Measurements from ENCODE around the gene PTPRK. TPM values are rescaled to one million over a fixed set of nuclear protein-coding genes. Genes with fewer than 3 reads are reported as not detected.

PTPRK gene
- total RNA-seq, 1 donor from 2014 or later, result 50.3 TPM

DNA sequence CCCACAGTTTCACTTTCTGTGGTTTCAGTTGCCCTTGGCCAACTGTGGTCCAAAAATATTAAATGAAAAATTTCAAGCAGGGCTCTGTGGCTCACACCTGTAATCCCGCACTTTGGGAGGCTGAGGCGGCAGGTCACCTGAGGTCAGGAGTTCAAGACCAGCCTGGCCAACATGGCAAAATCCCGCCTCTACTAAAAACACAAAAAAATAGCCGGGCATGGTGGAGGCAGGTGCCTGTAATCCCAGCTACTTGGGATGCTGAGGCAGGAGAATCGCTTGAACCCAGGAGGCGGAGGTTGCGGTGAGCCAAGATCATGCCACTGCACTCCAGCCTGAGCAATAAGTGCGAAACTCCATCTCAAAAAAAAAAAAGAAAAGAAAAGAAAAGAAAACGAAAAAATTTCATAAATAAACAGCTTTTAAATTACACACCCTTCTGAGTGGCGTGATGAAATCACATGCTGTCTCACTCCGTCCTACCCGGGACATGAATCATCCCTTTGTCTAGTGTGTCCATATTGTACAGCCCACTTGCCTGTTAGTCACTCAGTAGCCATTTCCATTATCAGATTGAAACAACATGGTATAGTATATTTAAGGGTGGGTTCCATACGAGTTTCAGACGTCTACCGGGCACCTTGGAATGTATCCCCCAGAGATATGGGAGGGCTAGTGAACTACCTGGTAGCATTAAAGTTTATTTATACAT lies 11.7 kb downstream of the PTPRK start:
- Mint-ChIP-seq H3K27me3 (ENCODE audit: unreplicated experiment) (peaks cover 3% of the 10 kb centered on the region), H3K9me3 (ENCODE audit: unreplicated experiment) (peaks cover 2% of the 10 kb centered on the region), H3K36me3 (ENCODE audit: unreplicated experiment) (no peaks in the 10 kb centered on the region), H3K4me3 (ENCODE audit: unreplicated experiment) (no peak overlapping the region), H3K4me1 (ENCODE audit: low read depth, unreplicated experiment) (peaks cover 14% of the 10 kb centered on the region), H3K27ac (ENCODE audit: unreplicated experiment) (no peak overlapping the region)
- TF ChIP-seq, protein P1, sequence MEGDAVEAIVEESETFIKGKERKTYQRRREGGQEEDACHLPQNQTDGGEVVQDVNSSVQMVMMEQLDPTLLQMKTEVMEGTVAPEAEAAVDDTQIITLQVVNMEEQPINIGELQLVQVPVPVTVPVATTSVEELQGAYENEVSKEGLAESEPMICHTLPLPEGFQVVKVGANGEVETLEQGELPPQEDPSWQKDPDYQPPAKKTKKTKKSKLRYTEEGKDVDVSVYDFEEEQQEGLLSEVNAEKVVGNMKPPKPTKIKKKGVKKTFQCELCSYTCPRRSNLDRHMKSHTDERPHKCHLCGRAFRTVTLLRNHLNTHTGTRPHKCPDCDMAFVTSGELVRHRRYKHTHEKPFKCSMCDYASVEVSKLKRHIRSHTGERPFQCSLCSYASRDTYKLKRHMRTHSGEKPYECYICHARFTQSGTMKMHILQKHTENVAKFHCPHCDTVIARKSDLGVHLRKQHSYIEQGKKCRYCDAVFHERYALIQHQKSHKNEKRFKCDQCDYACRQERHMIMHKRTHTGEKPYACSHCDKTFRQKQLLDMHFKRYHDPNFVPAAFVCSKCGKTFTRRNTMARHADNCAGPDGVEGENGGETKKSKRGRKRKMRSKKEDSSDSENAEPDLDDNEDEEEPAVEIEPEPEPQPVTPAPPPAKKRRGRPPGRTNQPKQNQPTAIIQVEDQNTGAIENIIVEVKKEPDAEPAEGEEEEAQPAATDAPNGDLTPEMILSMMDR (IDR thresholded peaks at IDR 0.05; ENCODE audit: partially characterized antibody, unreplicated experiment), result no peak
- no peak for DNase-seq

DNA sequence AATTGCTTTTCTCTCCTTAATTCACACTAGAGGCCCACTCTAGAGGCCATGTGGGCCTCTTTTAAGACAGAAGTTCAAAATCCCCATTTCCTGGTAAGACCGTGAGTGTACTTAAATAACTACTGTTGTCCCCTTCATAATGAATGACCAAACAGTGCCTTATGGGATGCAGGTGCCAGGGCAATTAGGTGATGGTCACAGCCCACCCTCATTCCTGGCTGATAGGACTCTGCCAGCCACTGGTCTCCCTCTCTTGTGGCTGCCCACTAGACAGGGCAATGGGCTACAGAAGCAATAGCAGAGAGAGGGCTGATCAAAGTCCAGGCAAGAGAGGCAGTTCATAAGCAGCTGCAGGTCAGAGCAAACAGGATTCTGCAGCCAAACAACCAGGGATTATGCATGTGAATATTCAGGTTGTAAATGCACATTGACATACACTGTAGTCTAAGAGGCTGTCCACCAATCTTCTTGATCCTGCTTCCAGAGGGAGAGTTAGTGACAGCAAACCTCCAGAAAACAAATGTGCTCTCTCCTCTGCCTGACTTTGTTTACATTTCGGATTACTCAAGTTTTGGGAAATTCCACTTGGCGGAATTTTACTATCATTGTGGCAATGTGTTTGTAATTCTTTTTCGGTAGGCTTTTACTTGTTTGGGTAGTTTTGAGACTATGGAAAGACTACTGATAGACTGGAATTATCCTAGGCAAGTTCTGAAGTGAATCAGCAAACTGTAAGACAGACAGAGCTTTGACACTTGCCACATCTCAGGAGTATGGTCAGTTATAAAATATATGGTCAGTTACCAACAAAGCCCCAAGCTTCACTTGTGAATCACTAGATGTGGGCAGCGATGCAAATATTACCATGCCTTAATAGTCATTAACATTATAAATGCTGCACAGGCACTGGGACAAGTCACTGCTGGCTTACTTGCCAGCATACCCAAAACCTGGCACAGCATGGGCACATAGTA lies 12.8 kb downstream of the PTPRK start:
- H3K27ac Mint-ChIP-seq (ENCODE audit: unreplicated experiment), result no peak overlapping the region
- H3K4me3 Mint-ChIP-seq (ENCODE audit: unreplicated experiment), result no peak overlapping the region
- H3K4me1 Mint-ChIP-seq (ENCODE audit: low read depth, unreplicated experiment), result peaks cover 11% of the 10 kb centered on the region
- TF ChIP-seq, protein P1 (IDR thresholded peaks at IDR 0.05; ENCODE audit: partially characterized antibody, unreplicated experiment), result no peak
- DNase-seq, result no peak
- peaks cover 2% of the 10 kb centered on the region for H3K9me3 Mint-ChIP-seq (ENCODE audit: unreplicated experiment)
- H3K27me3 Mint-ChIP-seq (ENCODE audit: unreplicated experiment), result no peaks in the 10 kb centered on the region
- H3K36me3 Mint-ChIP-seq (ENCODE audit: unreplicated experiment), result no peaks in the 10 kb centered on the region

DNA sequence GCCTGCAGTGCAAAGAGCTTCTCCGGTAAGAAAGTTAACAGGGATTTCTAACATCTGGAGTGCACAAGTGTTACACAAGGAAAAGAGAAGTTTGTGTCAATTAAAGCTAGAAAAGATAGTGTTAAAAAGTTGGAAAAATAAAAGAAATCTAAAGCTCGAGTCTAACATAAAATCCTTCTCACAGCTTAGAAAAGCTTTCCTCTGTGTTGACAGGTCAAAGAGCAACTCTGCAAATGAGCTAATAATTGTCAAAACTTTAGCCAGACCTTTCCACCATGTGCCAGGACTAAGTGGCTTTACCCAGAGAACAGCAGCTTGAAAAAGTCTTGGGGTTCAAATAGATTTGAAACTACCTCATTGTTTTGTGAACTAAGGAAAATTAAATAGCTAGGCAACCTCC lies 14.8 kb downstream of the PTPRK start:
- TF ChIP-seq, protein P1 (IDR thresholded peaks at IDR 0.05; ENCODE audit: partially characterized antibody, unreplicated experiment), result no peak
- no peaks in the 10 kb centered on the region for H3K27me3 Mint-ChIP-seq (ENCODE audit: unreplicated experiment)
- no peak overlapping the region for H3K27ac Mint-ChIP-seq (ENCODE audit: unreplicated experiment)
- H3K9me3 Mint-ChIP-seq (ENCODE audit: unreplicated experiment), result peaks cover 2% of the 10 kb centered on the region
- H3K36me3 Mint-ChIP-seq (ENCODE audit: unreplicated experiment), result no peaks in the 10 kb centered on the region
- no peak overlapping the region for H3K4me3 Mint-ChIP-seq (ENCODE audit: unreplicated experiment)
- H3K4me1 Mint-ChIP-seq (ENCODE audit: low read depth, unreplicated experiment), result peaks cover 6% of the 10 kb centered on the region
- no peak for DNase-seq

DNA sequence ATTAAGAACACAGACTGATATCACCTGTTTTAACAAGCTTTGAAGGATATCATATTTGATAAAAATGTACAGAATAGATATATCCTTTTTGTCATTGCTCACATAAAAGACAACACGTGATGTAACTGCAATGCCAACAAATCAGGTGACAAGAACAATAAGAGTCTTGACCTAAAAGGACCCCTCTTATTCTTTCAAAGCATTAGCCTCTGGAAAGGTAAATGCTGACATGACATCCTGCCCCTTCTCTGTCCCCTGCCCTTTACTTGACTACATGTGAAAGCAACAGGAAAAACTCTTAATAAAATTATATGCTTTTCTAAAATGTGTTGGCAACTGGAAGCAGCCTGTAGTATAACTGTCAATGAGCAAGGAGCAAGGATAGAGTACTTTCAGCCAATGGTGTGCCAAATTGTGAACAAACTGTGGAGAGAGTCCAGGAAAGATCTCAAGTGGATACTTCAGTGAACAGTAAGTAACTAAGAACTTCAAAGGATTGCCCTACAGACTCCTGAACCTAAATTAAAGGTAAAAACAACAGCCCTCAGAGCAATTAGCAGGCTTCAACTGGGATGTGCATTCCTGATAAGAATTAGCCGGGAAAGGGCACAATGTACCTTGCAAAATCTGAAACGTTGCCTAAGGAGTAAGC lies 16.3 kb downstream of the PTPRK start:
- Mint-ChIP-seq H3K4me3 (ENCODE audit: unreplicated experiment) (no peak overlapping the region), H3K9me3 (ENCODE audit: unreplicated experiment) (peaks cover 2% of the 10 kb centered on the region), H3K4me1 (ENCODE audit: low read depth, unreplicated experiment) (peaks cover 4% of the 10 kb centered on the region), H3K27ac (ENCODE audit: unreplicated experiment) (no peak overlapping the region), H3K27me3 (ENCODE audit: unreplicated experiment) (no peaks in the 10 kb centered on the region), H3K36me3 (ENCODE audit: unreplicated experiment) (no peaks in the 10 kb centered on the region)
- TF ChIP-seq, protein P1 (IDR thresholded peaks at IDR 0.05; ENCODE audit: partially characterized antibody, unreplicated experiment), result no peak
- DNase-seq, result no peak

Data from glutamatergic neuron (in vitro differentiated cells).